A549 (cell line): ENCODE data around the gene NKTR.

Source experiments
- CTCF ChIP-seq: fragments of >200 bp; sonication (Bioruptor Twin); formaldehyde crosslinking; IDR thresholded peaks from 3 replicates; pipeline ENCODE4 v1.5.1; 2016
- MAFK ChIP-seq: fragments of 450-650 bp; IDR thresholded peaks from 2 replicates; pipeline ENCODE4 v1.6.1; 2014; ENCODE audit not compliant: partially characterized antibody
- POLR2A ChIP-seq: IDR thresholded peaks from 2 replicates; pipeline ENCODE4 v1.6.1; 2012; ENCODE audit warnings: mild to moderate bottlenecking, low read length
- RFX5 ChIP-seq: fragments of 450-650 bp; IDR thresholded peaks from 2 replicates; pipeline ENCODE4 v1.7.1; 2014; ENCODE audit warnings: antibody characterized with exemption, mild to moderate bottlenecking, moderate library complexity
- SREBF2 ChIP-seq: fragments of 450-650 bp; IDR thresholded peaks from 2 replicates; pipeline ENCODE4 v1.6.1; 2014; ENCODE audit warnings: mild to moderate bottlenecking, moderate library complexity

GRCh38 chr3:42684632-42685362, 84.3 kb downstream of the NKTR start:
- TF ChIP-seq CTCF (no peak), SREBF2 (no peak), MAFK (no peak), RFX5 (no peak), POLR2A (no peak)
